GM19438 (cell line): ENCODE measurements around the gene SYMPK.

Experiments
- ATAC-seq: cut with Tn5 transposase; IDR thresholded peaks from one replicate; pipeline ENCODE4 v1.9.1; 2021; ENCODE audit warnings: low read depth; ENCODE audit not compliant: unreplicated experiment

The SYMPK gene

DNA sequence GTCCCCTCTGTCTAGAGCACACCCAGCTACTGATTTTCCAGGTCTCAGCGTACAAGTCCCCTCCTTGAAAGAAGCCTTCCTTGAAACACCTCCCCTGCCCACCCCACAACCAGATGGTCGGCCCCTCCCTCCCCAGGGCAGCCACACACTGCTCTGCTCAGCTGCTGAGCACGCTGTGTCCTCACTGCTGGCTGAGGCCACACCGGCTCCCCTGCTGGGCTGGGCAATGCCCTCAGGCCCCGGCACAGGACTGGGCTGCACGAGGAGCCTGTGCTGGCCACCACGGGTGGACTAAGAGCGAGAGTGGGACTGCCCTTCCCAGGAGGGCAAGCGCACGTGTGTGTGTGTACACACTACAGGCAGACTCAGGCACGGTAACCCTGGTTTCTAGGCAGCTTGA lies 36.0 kb downstream of the SYMPK start:
- no peak for ATAC-seq

DNA sequence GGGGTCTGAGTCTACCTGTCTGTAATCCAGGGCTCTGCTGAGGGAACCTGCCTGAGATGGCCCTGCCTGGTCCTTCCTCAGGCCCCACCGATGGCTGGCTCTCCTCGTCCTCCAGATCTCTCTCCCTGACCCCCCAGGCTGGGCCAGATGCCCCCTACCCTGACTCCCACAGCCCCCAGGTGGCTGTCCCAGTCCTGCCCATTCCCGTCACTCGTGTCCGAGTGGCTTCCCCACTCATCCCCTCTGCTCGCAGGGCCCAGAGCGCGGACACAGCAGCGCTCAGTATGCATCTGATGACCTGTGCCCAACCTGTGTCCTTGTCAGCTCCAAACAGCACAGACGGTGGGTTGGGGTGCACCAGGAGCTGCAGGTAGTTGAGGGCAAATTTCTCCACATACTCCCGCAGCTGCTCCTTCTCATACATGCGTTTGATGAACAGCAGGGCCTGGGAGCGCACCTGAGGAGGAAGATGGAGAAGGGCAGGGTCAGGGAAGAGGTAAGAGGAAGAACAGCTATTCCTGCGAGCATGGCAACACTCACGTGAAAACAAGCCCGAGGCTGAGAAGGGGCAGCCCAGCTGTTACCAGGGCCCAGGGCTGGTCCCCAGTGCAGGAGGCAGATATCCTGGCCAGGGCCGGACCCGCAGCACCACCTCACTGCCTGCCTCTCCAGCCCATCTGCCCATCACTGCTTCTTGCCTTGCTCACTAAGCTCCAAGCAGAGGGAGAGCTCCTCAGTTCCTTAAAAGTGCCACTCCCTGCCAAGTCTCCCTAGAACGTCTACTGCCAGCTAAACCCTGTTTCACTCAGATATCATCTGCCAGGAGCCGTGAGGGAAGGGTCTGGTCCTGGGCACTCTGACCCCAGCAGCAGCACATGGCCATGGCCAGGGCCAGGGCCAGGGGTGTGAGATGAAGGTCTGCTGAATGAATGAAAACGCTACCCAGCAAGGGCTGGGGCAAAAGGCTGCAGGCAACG lies 36.7 kb downstream of the SYMPK start:
- no peak for ATAC-seq

DNA sequence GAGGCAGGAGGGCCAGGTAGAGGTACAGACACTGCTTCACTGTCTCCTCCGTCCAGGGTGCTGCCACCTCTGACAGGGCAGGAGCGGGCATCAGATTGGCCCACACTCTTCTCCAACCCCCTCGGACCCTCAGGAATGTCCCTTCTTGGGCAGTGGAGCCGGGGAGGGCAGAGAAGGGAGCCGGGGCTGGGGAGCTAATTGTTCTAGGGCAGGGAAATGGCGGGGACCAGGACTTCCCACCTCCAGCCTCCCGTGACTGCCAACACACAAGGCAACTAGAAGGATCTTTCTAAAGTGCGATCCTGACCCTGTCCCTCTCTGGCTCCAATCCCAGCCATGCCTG lies 37.7 kb downstream of the SYMPK start:
- no peak for ATAC-seq

DNA sequence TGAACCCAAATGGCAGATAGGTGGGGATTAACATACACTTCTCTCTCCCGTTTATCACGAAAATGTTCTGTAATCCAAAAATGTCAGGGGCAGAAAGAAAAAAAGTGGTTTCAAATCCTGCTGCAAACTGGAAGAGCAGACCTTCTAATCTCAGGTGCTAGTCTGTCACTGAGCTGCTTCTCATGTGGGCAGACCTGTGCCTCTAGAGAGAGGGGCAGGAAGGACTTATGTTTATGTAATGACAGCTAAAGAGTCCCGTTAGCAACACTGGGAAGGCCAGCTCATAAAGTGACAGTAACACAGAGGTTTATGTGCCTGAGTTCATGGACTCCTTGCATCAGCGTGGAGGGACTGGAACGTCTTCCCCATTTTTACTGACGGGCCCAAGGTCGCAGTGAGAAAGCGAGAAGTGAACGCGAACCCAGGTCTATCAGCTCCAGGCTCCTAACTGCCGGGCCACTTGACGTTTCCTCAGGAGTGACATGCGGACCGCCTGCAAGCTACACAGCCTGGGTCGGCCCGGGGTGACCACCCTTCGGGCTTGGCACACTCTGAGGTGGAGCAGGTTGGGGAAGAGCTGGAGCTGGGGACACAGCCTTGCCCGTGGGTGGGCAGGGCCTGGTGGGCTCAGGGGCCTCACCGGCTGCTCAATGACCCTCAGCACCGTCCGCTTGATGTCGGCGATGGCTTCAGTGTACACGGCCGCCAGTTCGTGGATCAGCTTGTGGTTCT lies 38.2 kb downstream of the SYMPK start:
- ATAC-seq: no peak

DNA sequence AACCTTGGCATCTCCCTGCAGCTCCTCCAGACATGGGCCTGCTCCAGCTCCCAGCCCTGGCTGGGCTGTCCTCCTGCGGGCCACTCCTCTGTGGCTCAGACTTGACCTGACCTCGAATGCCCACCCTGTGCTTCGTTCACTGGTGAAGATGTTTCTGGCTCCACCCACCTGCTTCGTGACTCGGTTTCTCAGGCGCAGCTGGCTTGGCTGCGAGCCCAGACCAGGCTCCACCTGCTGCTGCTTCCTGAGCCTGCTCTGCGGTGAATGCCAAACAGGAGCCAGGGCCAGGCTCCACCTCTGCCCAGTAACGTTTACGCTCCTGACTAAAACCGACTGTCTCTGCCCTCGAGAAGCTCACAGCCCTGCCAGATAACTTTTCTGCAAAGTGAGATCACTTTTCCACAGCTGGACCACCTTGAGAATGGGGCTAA lies 38.9 kb downstream of the SYMPK start:
- ATAC-seq: no peak

DNA sequence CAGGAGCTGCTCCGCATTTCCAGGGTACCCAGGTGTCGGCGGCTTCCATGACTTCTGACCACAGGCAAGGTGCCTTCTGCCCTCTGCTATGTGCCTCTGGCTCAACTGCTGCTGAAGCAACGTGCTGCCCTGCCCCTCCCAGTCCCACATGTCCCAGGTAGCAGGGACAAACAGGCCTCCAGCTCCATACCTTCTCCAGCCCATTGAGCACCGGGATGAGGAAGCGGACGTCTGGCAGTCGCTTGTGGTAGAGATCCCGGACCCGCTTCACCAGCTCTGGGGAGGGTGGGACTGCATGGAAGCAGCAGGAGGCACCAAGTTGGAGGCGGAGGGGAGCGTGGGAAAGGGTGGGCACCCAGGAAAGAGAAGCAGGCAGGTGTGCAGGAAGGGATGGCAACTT lies 39.8 kb downstream of the SYMPK start:
- no peak for ATAC-seq

DNA sequence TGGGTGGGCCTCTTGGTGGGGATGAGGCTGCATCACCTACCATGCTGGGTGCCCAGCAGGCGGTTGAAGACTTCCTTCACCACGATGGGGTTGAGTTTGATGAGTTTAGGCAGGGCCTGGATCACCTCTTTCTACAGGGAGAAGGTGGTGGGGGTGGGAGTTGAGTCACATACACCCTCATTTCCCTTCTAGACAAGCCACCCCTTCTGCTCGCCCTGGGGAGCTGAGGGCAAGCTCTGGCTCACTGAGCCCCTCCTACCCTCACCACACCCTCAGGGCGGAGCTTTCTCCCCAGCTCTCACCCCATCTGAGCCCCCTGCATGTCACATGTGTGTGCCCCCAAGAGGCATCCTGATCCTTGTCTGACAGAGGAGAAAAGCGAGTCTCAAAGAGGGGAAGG lies 40.2 kb downstream of the SYMPK start:
- no peak for ATAC-seq

DNA sequence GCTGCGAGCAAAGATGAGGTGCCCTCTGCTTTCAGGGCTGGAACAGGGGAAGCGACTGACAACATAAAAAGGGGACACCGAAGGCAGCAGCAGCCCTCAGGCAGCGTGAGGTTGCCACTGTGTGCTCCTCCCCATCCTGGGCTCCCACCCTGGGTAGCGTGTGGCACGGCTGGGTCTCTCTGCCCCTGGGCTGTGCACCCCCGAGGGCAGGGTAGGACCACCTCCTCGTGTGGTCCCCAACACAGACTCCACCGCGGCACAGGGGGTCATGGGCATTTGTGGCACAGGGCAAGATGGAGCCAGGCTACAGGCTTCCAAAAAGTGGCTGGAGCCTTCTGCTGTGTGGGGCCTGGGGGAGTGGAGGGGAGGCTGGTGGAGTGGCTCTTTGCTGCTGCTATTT lies 41.4 kb downstream of the SYMPK start:
- ATAC-seq: no peak

DNA sequence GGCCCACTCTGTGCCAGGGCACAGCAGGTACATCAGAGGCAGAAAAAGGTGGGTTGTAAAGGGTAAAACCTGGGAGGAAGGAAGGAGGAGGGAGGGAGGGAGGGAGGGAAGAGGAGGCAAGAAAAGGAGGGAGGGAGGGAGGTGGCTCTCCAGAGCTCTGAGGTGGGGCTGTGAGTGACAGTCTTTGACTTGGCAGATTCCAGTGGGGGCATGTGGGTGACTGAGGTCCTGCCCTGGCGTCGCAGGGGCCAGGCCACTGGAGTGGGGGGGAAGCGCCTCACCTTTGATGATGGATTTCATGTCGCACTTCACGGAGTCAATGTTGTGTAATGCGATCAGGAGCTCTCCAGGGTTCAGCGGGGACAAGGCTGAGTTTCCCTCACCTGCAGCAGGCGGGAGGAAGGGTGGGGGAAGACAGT lies 41.8 kb downstream of the SYMPK start:
- ATAC-seq: no peak

DNA sequence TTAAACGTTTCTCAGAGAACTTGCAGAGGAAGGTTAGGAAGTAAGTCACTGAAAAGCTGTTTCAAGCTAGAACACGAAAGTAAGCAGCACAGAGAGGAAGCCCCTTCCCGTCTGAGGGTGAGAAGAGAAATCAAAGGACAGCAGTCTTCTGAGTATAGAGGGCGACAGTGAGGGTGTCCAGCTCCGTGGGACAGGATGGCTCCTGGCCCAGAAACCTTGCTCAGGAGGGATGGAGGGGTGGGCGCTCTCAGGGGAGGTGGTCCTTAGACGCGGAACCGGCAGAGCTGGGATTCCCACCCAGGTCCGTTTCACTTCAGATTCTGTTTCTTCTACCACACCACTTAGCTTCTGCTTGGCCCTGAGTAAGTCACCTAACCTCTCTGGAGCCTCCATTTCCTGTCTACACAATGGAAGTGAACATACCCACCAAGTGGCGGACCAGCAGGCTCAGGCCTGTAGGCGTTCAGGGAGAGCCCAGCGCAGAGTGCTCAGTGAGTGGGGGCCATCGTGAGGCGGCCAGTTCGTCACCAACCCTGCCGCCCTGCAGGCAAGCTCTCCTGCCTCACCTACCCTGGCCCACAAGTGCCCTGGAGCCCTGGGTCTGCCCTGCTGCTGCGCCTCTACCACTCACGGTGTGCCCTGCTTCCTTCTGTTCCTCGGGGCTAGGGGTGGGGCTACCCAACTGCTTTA lies 42.4 kb downstream of the SYMPK start:
- ATAC-seq: no peak

DNA sequence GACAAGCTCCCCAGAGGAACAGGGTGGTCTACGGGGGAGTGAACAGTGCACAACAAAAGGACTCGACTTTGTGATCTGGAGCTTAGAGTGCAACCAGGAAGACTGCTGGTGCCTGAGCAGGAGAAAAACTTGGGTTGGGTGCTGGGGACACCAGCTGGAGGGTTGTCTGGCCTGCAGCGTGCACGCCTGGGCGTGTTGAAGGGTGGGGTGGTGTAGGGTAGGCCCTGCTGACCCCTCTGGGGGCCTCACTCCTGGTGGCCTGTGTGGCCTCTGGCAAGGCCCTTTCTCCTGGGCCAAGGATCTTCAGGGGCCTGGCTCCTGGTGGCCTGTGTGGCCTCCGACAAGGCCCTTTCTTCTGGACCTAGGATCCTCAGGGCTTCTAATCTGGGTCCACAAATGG lies 43.2 kb downstream of the SYMPK start:
- ATAC-seq: no peak

DNA sequence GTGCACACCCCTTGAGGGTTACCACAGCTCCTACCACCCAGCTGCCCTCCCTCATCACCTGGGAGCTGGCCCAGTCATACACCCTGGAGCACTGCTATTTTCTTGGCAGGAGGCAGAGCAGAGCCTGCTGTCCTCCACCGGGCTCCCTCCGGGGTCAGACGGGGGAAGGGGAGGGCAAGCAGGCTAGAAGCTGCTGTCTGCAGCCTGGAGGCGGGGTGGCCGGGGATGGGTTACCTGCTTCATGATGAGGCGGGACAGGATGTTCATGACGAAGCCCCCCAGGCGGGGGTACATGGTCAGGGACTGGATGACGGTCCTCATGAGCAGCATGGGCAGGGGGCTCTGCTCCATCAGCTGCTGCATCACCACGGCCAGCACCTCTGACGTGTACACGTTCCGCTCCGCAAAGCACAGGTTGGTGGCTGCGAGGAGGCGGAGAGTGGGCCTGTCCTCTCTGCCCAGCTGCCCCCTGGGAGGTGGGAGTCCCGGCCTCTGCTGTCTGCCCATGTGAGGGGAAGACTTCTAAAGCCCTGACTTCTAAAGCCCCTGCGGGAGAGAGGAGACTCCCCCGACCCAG lies 45.1 kb downstream of the SYMPK start:
- ATAC-seq: no peak

DNA sequence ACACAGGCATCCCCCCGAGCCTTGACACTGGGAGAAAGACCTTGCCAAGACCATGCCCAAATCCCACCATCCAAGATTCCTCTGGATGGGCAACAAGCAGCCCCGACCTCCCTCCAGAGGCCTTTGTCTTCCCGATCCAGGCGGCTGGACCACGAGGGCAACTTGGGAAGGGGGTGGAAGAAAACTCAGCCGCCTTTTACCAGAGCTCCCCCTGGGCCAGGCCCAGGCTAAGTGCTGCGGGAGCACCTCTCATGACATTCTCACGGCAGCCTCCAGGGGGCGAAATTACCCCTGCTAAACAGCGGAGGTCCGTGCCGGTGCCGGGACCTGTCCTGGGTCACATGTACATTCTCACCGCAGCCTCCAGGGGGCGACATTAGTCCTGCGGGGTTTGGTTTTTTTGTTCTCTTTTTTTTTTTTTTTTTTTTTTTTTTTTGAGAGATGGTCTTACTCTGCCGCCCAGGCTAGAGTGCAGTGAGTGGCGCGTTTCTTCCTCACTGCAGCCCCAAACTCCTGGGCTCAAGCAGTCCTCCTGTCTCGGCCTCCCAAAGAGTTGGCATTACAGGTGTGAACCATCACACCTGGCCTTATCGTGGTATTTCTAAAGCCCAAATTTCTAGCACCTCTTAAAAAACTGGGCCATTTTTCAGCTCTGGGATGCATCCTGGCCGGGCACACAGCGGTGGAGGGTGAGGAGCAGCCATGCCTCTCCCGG lies 45.8 kb downstream of the SYMPK start:
- peak; percentile 84 for ATAC-seq

DNA sequence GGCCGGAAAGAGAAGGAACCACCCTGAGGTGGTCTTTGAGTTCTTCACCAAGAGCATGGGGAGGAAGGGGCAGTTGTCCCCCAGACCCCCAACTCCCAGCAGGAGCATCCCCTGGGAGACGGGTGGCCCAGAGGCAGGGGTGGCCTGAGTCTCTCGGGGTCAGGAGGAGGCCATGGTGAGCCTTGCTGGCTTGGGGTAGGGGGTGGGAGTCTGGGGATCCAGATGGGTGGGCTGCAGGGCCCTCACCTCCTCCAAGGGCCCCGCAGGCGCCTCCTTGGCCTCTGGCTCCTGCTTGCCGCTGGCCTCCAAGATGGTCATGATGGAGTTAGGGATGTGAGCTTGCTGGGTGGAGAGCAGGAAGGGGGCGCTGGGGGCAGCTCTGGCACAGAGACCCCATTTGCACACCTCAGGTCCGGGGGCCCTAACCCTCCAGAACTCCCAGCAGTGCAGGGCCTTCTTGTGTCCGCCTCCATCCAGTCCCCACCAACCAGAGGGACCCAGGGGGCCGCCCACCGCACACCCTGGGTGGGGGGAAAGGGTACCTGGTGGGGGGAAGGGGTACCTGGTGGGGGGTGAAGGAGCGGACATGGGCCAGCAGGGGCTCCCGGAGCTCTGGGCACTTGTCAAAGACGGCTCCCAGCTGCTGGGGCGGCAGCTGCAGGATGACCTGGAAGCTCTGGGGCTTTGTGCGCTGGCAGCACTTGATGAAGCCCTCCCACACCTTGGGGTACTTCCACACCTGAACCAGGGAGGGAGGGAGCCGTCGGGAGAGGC lies 46.5 kb downstream of the SYMPK start:
- ATAC-seq: no peak

DNA sequence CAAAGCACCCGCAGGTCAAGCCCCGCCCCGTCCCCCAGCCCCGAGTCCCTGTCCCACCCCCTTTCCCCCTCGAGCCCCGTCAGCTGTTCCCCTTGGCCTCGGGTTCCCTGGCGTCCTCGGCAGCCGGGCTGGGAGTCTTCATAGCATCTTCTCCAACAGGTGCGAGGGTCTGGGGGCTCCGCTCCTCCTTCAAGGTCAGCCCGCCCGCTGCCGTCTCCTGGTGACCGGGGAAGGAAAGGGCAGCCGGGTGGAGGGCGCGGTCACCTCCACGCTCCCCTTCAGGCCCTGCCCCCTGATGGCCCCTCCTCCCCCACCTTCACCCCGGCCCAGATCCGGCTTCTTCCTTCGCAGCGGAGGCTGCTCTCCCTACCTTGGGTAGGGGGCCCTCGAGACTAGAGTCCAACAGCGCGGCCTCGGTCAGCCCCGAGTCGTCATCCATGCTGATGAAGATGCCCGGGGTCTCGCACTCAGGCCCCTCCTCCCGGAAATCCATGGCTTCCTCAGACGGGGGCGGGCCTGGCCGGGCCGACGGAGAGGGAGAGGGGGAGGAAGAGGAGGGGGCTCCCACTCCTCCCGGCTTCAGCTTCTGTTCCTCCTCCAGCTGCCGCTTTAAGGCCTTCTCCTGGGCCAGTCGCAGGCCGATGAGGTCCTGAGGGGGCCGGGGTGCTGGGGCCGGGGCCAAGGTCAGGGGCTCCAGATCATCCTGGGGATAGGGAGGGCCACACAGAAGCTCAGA lies 47.3 kb downstream of the SYMPK start:
- no peak for ATAC-seq

DNA sequence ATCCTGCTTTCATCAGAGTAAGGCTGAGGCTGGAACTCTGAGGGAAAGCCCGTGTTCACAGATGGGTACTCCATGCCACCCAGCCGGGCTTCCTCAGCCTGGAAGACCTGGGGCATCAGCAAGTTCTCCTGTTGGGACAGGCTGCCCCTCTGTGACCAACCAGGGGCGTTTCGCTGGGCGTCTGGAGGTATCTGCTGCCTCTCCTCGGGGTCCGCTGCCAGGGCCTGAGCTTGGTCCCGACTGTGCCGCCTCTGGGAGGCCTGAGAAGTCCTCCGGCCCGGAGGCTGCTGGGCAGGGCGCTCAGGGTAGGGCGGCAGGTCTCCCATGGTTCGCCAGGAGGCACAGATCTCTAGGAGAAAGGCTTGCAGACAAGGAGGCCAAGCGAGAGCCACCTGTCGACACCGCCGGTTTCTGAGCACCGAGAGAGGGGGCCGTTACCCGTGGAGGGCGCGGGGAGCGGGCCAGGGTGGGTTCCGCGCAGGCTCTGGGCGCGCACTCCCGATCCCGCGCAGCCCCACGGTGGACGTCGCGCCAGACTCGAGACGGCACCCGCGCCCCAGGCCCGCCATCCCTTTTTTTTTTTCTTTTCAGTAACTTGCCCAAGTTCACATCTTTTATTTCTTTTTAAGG lies 48.0 kb downstream of the SYMPK start, which contains the start of gene RSPH6A:
RSPH6A (minus strand) TSS at position 458 of the 630 bp plus-strand sequence; CDS start at position 326, 132 bp downstream.
- ATAC-seq: no peak

DNA sequence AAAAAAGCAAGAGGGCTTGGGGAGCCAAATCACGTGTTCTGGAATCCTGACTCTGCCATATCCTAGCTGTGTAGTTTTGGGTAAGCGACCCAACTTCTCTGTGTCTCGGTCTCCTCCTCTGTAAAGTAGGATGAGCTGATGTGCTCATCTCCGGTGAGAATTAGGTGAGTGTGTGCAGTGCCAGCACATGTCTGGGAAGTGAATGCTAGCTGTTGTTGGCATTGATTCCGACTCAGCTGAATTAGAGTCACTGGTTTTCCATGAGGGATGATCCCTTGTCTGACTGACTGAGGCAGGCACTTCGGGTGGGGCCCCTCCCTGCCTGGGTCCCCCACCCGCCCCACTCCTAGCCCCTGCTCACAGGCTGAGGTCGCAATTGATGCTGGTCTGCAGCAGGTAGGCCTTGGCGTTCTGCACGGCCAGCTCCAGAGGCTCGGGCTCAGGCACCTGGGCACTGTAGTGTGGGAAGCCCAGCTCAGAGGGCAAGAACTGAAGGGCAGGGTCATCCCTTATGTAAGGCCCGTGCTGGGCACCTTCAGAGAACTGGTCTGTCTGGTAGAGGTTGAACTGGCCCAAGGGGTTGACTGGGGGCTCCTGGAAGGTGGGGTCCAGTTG lies 48.7 kb downstream of the SYMPK start:
- no peak for ATAC-seq

DNA sequence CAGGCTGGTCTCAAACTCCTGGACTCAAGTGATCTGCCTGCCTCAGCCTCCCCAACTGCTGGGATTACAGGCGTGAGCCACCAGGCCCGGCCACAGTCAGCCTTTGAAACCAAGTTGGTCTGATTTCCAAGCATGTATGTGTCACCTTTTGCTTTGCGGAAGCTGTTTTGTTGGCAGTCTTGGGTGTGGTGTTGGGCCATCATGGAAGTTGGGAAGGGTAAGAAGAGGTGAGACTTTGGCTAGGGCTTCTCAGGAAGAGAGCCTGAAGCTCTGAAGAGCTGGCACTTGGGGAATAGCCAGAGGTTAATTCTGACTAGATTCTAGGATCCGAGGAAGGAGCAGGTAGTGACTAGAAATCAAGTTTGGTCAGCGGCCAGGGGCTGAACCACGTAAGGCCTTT lies 50.6 kb downstream of the SYMPK start:
- ATAC-seq: no peak
